ENCODE measurements around the gene CYP1A2. TPM values are rescaled to one million over a fixed set of nuclear protein-coding genes. Genes with fewer than 3 reads are reported as not detected.
A peak's percentile ranks its signal among the peaks of the same experiment; 100 is the strongest.

The CYP1A2 gene
- total RNA-seq, 2 donors from 2014 or later = not detected

- H3K27me3 ChIP-seq (ENCODE audit: control insufficient read depth, insufficient read depth, low read length, poor library complexity, severe bottlenecking) = no peaks in the 10 kb centered on the region
- Mint-ChIP-seq H3K27ac (no peak overlapping the region), H3K4me1 (peaks cover 3% of the 10 kb centered on the region), H3K27me3 (ENCODE audit: insufficient read depth) (no peaks in the 10 kb centered on the region), H3K4me3 (no peak overlapping the region), H3K36me3 (ENCODE audit: low read depth) (peaks cover 8% of the 10 kb centered on the region), H3K9me3 (no peaks in the 10 kb centered on the region)
- H3K9ac ChIP-seq (ENCODE audit: extremely low read depth, low read length, poor library complexity, severe bottlenecking) = no peak overlapping the region
- H3K9me3 ChIP-seq (ENCODE audit: control insufficient read depth, low read length) = no peaks in the 10 kb centered on the region
- no peak overlapping the region for H3K27ac ChIP-seq (ENCODE audit: low read depth, low read length)
- no peaks in the 10 kb centered on the region for H3K4me1 ChIP-seq (ENCODE audit: control insufficient read depth, insufficient read depth, low read length)
- 91 to 96% methylated on average over 7 to 14 of the region's 14 CpGs for WGBS, 2 experiments (ENCODE audit: insufficient coverage in 1 of 2, insufficient read length in 1 of 2)
- DNase-seq = no peak
- no peak overlapping the region for H3K4me3 ChIP-seq (ENCODE audit: low read length)
- H3K36me3 ChIP-seq (ENCODE audit: control insufficient read depth, insufficient read depth, low read length) = peaks cover 22% of the 10 kb centered on the region
- no peak for TF ChIP-seq CTCF (conservative IDR thresholded peaks at IDR 0.05)
These were observed 47.5 kb downstream of the CYP1A2 start for GRCh38 chr15:74795966-74796625.

- Histone ChIP-seq H3K4me1 (ENCODE audit: control insufficient read depth, insufficient read depth, low read length) (no peaks in the 10 kb centered on the region), H3K4me3 (ENCODE audit: low read length) (no peak overlapping the region), H3K9me3 (ENCODE audit: control insufficient read depth, low read length) (no peaks in the 10 kb centered on the region), H3K27me3 (ENCODE audit: control insufficient read depth, insufficient read depth, low read length, poor library complexity, severe bottlenecking) (no peaks in the 10 kb centered on the region), H3K36me3 (ENCODE audit: control insufficient read depth, insufficient read depth, low read length) (peaks cover 42% of the 10 kb centered on the region), H3K27ac (ENCODE audit: low read depth, low read length) (no peak overlapping the region), H3K9ac (ENCODE audit: extremely low read depth, low read length, poor library complexity, severe bottlenecking) (no peak overlapping the region)
- no peak for TF ChIP-seq CTCF (conservative IDR thresholded peaks at IDR 0.05)
- Mint-ChIP-seq H3K4me1 (peaks cover 3% of the 10 kb centered on the region), H3K36me3 (ENCODE audit: low read depth) (peaks cover 28% of the 10 kb centered on the region), H3K4me3 (no peak overlapping the region), H3K27ac (no peak overlapping the region), H3K9me3 (no peaks in the 10 kb centered on the region), H3K27me3 (ENCODE audit: insufficient read depth) (no peaks in the 10 kb centered on the region)
- DNase-seq = no peak
- WGBS, 2 experiments (ENCODE audit: insufficient coverage in 1 of 2, insufficient read length in 1 of 2) = 93 to 94% methylated on average over 16 to 25 of the region's 25 CpGs
These were observed 50.0 kb downstream of the CYP1A2 start for GRCh38 chr15:74798388-74799254.

GRCh38 chr15:74799255-74799855 lies 50.7 kb downstream of the CYP1A2 start:
- Mint-ChIP-seq H3K27me3 (ENCODE audit: insufficient read depth) (no peaks in the 10 kb centered on the region), H3K4me3 (no peak overlapping the region), H3K36me3 (ENCODE audit: low read depth) (peaks cover 35% of the 10 kb centered on the region), H3K4me1 (peaks cover 3% of the 10 kb centered on the region), H3K27ac (no peak overlapping the region), H3K9me3 (no peaks in the 10 kb centered on the region)
- DNase-seq = peak; percentile 61
- Histone ChIP-seq H3K27ac (ENCODE audit: low read depth, low read length) (no peak overlapping the region), H3K36me3 (ENCODE audit: control insufficient read depth, insufficient read depth, low read length) (peaks cover 50% of the 10 kb centered on the region), H3K9ac (ENCODE audit: extremely low read depth, low read length, poor library complexity, severe bottlenecking) (no peak overlapping the region), H3K27me3 (ENCODE audit: control insufficient read depth, insufficient read depth, low read length, poor library complexity, severe bottlenecking) (no peaks in the 10 kb centered on the region), H3K9me3 (ENCODE audit: control insufficient read depth, low read length) (no peaks in the 10 kb centered on the region), H3K4me3 (ENCODE audit: low read length) (no peak overlapping the region), H3K4me1 (ENCODE audit: control insufficient read depth, insufficient read depth, low read length) (no peaks in the 10 kb centered on the region)
- no peak for TF ChIP-seq CTCF (conservative IDR thresholded peaks at IDR 0.05)
- 93 to 96% methylated on average over 9 to 15 of the region's 16 CpGs for WGBS, 2 experiments (ENCODE audit: insufficient coverage in 1 of 2, insufficient read length in 1 of 2)
